ENCODE results near the gene SETD1B.

Gene SETD1B

DNA sequence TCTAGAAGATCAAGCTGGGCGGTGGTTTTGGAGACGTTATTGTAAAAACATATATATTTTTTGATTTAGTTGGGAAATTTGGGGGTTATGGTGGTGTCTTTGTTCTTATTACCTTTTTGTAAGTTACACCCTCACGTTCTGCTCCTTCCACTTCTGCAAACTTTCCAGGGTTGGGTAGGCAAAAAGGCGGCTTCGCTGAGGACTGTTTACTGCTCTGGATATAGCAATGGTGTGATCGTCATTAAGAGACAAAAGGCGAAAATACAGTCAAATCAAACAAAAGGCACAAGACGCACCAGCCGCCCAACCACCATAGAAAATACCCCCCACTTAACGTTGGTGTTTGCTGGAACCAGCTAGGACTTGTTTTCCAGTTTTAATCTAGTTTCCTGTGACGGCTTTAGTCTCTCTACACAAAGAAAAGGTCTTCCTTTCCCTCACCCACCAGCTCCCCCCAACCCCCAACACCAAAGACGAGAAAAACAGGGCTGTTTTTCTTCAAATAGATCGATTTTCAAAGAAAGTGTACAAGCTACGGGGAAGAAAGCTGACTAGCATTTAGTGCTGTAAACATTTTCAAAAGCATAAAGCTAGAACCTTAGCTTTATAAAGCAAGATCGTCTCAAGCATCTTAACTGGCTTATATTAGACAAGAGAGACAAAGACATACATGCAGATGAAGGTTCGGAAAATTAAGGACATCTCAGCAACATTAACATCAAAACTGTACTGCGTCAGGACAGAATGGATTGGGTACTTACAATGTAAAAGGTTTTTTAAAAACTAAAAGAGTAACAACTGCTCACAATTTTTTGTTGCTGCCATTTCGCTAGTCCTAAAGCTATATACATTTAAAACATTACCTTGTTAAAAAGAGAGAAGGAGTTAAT, 2.0 kb upstream of the SETD1B start:
- Histone ChIP-seq H3K4me1 (ENCODE audit: control insufficient read depth, insufficient read depth, low read length) (peaks cover 35% of the 10 kb centered on the region), H3K36me3 (ENCODE audit: control insufficient read depth, insufficient read depth, low read length) (no peaks in the 10 kb centered on the region), H3K9ac (ENCODE audit: low read length) (peak overlapping the region; percentile 97), H3K27ac (ENCODE audit: low read depth, low read length) (peak overlapping the region; percentile 98), H3K4me3 (ENCODE audit: low read length) (peak overlapping the region; percentile 92), H3K27me3 (ENCODE audit: control insufficient read depth, insufficient read depth, low read length) (no peaks in the 10 kb centered on the region)

DNA sequence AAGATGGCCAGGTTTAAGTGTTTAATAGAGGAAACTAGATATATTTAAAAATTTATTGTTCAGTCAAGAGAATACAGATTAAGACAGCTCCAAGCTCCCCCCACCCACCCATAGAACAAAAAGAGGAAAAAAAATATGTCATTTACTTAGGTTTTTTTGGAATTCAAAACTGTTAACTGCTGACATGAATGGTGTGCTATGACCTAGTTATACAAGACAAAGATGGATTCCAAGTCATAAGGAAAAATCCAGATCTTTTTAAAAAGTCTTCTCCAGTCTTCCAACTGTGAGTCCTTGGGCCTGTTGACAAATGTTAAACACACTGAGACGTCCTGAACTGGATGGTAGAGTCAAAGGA, 1.3 kb upstream of the SETD1B start:
- no peaks in the 10 kb centered on the region for H3K36me3 ChIP-seq (ENCODE audit: control insufficient read depth, insufficient read depth, low read length)
- peaks cover 34% of the 10 kb centered on the region for H3K4me1 ChIP-seq (ENCODE audit: control insufficient read depth, insufficient read depth, low read length)
- H3K4me3 ChIP-seq (ENCODE audit: low read length): peak overlapping the region; percentile 92
- H3K27me3 ChIP-seq (ENCODE audit: control insufficient read depth, insufficient read depth, low read length): no peaks in the 10 kb centered on the region
- peak overlapping the region; percentile 98 for H3K27ac ChIP-seq (ENCODE audit: low read depth, low read length)
- H3K9ac ChIP-seq (ENCODE audit: low read length): peak overlapping the region; percentile 32

DNA sequence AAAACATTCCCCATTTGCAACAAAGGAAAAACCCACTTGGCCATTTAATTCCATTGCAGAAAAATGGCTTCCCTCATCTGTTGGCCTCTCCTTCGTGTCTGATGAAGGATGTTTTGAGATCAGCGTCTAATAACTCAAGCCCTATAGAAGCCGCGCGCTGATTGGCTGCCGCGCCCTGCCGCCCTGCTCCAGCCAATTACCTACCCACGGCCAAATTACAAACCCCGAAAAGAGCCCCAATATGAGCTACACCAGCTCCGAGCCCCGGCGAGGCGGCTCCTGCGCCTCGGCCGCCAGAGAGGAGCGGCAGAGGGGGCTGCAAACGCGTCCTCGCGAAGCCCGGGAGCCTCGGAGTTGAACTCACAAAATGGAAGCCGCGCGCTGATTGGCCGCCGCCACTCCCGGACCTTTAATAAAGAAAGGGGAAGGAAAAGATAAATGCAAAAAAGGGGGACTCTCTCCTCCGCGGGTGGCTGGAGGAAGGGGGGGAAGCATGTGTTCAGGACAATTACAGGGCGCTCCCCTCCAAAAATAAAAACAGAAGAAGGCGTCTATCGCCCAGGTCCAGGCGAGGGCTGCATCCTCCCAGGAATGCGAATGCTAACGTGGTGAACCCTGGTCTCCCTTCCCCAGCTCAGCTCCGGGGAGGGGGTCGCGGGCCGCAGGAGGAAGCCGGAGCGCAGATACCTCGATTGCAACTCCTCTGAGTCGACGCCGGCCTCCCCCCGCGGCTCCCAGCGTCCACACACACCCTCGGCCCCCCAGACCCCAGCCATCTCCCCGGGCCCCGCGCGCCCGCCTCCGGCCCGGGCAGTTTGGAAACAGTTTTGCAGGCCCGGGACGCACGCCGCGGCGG, 738 bp upstream of the SETD1B start:
- Histone ChIP-seq H3K27ac (ENCODE audit: low read depth, low read length) (peak overlapping the region; percentile 98), H3K9ac (ENCODE audit: low read length) (peak overlapping the region; percentile 59), H3K4me1 (ENCODE audit: control insufficient read depth, insufficient read depth, low read length) (peaks cover 28% of the 10 kb centered on the region), H3K36me3 (ENCODE audit: control insufficient read depth, insufficient read depth, low read length) (peaks cover under 1% of the 10 kb centered on the region), H3K4me3 (ENCODE audit: low read length) (peak overlapping the region; percentile 92), H3K27me3 (ENCODE audit: control insufficient read depth, insufficient read depth, low read length) (no peaks in the 10 kb centered on the region)

DNA sequence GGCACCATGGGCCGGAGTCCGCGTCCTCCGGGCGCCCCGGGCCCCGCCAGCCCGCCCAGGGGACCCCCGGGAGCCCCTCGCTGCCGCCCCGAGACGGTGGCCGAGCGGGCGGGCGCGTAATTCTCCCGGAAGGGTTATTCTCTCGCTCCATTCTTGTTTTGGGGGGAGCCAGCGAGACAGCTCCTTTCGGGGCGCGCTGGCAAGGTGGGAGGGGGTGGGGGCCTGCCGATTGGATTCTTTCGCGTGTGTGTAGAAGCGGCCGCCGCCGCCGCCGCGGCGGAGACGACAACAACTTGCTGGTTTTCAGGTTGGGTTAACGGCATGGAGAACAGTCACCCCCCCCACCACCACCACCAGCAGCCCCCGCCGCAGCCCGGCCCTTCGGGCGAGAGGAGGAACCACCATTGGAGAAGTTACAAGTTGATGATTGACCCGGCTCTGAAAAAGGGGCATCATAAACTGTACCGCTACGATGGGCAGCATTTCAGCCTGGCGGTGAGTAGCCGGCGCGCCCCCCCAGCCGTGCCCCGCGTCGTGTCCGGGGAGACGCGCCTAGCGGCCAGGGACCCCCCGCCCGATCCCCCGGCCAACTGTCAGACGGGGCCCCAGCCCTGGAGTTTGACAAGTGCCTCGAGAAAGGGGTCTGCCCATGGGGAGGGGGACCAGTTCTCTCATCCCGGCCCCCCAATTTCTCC, 755 bp downstream of the SETD1B start:
- Histone ChIP-seq H3K4me1 (ENCODE audit: control insufficient read depth, insufficient read depth, low read length) (peaks cover 15% of the 10 kb centered on the region), H3K4me3 (ENCODE audit: low read length) (peak overlapping the region; percentile 48), H3K9ac (ENCODE audit: low read length) (peak overlapping the region; percentile 13), H3K36me3 (ENCODE audit: control insufficient read depth, insufficient read depth, low read length) (peaks cover 10% of the 10 kb centered on the region), H3K27ac (ENCODE audit: low read depth, low read length) (peak overlapping the region; percentile 76), H3K27me3 (ENCODE audit: control insufficient read depth, insufficient read depth, low read length) (no peaks in the 10 kb centered on the region)

DNA sequence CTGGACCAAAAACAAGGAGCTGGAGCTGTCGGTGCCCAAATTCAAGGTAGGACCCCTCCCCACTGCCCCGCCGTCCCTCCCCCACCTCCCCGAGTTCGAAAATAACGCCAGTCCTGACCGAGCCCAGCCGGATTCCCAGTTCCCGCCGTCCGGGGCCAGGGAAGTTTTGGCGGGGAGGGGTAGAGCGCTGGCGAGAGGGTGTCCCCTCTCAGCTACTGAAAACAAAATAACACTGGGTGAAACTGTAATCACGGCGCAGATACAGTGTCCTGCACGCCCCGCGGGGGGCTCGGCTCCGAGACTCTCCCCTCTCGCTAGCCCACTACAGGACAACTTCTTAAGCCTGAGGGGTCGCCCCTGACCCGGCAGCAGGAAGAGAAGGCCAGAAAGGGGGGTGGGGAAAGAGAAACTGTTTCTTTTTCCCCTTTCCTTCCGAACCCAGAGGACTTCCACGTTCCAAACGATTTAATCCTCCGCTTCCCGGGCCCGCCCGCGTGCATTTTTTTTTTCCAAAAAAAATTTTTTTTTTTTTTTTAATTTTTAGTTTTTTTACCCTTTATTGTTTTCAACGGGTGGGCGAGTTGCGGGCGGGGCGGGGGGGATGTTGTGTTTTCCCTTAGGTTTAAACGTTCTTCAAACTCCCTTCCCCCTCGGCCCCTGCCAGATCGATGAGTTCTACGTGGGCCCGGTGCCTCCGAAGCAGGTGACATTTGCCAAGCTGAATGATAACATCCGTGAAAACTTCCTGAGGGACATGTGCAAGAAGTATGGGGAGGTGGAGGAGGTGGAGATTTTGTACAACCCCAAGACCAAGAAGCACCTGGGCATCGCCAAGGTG, 1.6 kb downstream of the SETD1B start:
- Histone ChIP-seq H3K4me1 (ENCODE audit: control insufficient read depth, insufficient read depth, low read length) (peaks cover 17% of the 10 kb centered on the region), H3K27me3 (ENCODE audit: control insufficient read depth, insufficient read depth, low read length) (no peaks in the 10 kb centered on the region), H3K27ac (ENCODE audit: low read depth, low read length) (peak overlapping the region; percentile 76), H3K9ac (ENCODE audit: low read length) (no peak overlapping the region), H3K36me3 (ENCODE audit: control insufficient read depth, insufficient read depth, low read length) (peaks cover 16% of the 10 kb centered on the region), H3K4me3 (ENCODE audit: low read length) (peak overlapping the region; percentile 52)

DNA sequence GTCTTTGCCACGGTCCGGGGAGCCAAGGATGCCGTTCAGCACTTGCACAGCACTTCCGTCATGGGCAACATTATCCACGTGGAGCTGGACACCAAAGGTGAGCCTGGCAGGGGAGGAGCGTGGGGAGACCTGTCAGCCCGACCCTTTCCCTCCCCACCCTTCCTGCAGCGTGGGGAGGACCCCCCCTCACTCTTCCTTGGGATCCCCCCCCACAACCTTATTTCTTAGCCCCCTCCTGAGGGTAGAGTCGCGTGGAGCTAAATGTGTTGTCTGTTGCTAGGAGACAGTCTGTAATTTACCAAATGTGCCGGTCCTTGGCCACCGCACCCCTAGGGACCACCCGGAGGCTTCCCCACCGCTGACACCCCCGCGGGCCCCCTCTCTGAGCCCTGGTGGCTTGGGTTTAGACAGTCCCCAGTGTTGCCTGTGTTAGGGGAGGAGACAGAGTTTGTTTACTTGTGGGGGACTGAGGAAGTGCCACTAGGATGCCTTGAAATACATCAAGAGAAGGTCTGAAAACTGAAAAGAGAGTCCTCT, 2.3 kb downstream of the SETD1B start:
- H3K27me3 ChIP-seq (ENCODE audit: control insufficient read depth, insufficient read depth, low read length): no peaks in the 10 kb centered on the region
- H3K36me3 ChIP-seq (ENCODE audit: control insufficient read depth, insufficient read depth, low read length): peaks cover 20% of the 10 kb centered on the region
- peak overlapping the region; percentile 52 for H3K4me3 ChIP-seq (ENCODE audit: low read length)
- H3K9ac ChIP-seq (ENCODE audit: low read length): no peak overlapping the region
- no peak overlapping the region for H3K27ac ChIP-seq (ENCODE audit: low read depth, low read length)
- H3K4me1 ChIP-seq (ENCODE audit: control insufficient read depth, insufficient read depth, low read length): peaks cover 23% of the 10 kb centered on the region

DNA sequence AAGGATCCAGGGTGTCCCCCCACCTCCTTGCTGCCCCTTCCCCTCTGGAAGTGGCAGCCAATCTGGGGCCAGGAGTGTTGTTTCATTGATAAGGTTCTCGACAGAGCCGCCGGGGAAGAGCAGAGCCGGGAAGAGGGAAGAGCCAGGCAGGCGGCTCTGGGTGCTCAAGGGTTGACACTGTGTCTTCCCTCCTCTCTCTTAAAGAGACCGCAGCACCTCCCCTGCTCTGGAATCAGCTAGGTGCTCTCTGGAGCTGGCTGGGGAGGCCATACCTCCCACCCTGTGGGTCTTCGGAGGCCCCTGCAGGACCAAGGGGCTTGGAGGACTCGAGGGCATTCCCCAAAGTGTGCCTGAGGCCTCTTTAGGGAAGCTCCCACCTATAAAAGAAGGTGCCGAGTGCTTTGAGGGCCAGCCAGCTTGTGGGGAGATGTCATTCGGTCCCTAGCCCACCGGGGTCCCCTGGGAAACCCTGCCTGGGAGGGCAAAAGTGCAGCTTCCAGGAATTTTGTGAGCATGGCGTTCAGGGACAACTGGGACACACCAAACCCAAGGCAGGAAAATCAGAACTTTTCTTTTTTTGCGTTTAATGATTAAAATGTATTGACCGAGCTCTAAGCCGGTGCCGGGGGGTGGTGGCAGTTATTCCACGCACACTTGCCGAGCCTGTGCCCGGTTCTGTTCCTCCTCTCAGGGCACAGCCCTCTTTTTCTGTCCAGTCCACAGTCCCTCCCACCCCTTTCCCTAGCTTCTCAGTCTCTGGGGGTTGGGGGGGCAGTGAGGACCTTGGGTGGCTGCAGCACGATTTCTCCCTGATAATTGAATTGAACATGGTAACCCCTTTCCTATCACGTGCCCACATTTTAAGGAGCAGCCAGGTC, 3.0 kb downstream of the SETD1B start:
- no peak overlapping the region for H3K27ac ChIP-seq (ENCODE audit: low read depth, low read length)
- H3K27me3 ChIP-seq (ENCODE audit: control insufficient read depth, insufficient read depth, low read length): no peaks in the 10 kb centered on the region
- peak overlapping the region; percentile 52 for H3K4me3 ChIP-seq (ENCODE audit: low read length)
- H3K9ac ChIP-seq (ENCODE audit: low read length): no peak overlapping the region
- H3K36me3 ChIP-seq (ENCODE audit: control insufficient read depth, insufficient read depth, low read length): peaks cover 20% of the 10 kb centered on the region
- H3K4me1 ChIP-seq (ENCODE audit: control insufficient read depth, insufficient read depth, low read length): peaks cover 30% of the 10 kb centered on the region

DNA sequence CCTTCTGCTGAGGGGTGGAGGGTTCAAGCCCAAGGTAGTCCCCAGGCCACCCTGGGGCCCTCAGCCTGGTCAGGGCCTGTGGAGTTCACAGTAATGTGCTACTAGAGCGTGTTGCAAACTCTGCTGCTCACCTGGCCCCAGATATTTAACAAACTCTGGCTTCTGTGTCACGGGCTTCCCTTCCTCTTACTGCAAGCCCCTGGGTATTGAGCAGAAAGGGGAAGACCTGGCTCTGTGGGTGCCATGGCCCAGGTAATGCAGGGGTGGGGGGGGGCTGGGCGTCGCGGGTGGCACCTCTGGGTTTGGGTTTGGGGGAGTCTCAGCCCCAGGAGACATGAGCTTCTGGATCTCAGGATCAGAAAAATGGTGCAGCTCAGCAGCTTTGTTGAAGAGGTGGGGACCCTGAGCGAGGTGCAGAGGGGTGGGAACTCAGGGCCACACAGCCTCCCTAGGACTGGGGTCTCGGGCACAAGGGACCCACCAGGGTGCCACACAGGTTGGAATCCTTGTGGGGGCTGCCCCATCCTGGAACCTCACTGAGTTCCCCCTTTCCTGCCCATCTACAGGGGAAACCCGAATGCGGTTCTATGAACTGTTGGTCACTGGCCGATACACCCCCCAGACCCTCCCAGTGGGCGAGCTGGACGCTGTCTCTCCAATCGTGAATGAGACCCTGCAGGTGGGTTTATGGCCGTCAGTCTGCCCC, 4.0 kb downstream of the SETD1B start:
- no peak overlapping the region for H3K9ac ChIP-seq (ENCODE audit: low read length)
- no peak overlapping the region for H3K4me3 ChIP-seq (ENCODE audit: low read length)
- peaks cover 20% of the 10 kb centered on the region for H3K36me3 ChIP-seq (ENCODE audit: control insufficient read depth, insufficient read depth, low read length)
- no peaks in the 10 kb centered on the region for H3K27me3 ChIP-seq (ENCODE audit: control insufficient read depth, insufficient read depth, low read length)
- H3K27ac ChIP-seq (ENCODE audit: low read depth, low read length): no peak overlapping the region
- peaks cover 27% of the 10 kb centered on the region for H3K4me1 ChIP-seq (ENCODE audit: control insufficient read depth, insufficient read depth, low read length)

DNA sequence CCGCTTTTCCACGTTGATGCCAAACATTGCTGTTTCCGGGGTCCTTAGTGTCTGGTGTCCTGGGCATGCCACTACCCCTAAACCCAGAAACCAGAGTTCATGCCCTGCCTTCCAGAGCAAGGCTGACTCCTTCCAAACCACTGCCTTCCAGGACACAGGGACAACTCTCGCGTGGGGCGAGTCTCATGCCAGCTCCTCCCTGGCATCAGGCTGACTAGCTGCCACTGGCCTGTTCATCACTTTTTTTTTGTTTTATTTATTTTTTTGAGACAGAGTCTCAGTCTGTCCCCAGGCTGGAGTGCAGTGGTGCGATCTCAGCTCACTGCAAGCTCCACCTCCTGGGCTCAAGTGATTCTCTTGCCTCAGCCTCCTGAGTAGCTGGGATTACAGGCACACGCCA, 4.8 kb downstream of the SETD1B start:
- Histone ChIP-seq H3K36me3 (ENCODE audit: control insufficient read depth, insufficient read depth, low read length) (peaks cover 24% of the 10 kb centered on the region), H3K4me1 (ENCODE audit: control insufficient read depth, insufficient read depth, low read length) (peaks cover 32% of the 10 kb centered on the region), H3K9ac (ENCODE audit: low read length) (no peak overlapping the region), H3K27ac (ENCODE audit: low read depth, low read length) (no peak overlapping the region), H3K27me3 (ENCODE audit: control insufficient read depth, insufficient read depth, low read length) (no peaks in the 10 kb centered on the region), H3K4me3 (ENCODE audit: low read length) (no peak overlapping the region)

DNA sequence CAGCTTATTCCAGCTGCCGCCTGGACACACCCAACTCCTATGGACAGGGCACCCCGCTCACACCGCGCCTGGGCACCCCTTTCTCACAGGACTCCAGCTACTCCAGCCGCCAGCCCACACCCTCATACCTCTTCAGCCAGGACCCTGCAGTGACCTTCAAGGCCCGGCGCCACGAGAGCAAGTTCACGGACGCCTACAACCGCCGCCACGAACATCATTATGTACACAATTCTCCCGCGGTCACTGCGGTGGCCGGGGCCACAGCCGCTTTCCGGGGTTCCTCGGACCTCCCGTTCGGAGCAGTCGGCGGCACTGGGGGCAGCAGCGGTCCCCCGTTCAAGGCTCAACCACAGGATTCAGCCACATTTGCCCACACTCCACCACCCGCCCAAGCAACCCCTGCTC, 5.9 kb downstream of the SETD1B start:
- H3K4me1 ChIP-seq (ENCODE audit: control insufficient read depth, insufficient read depth, low read length): peaks cover 32% of the 10 kb centered on the region

More for the DNA sequence above, 5.9 kb downstream of the SETD1B start:
- Histone ChIP-seq H3K27ac (ENCODE audit: low read depth, low read length) (no peak overlapping the region), H3K27me3 (ENCODE audit: control insufficient read depth, insufficient read depth, low read length) (no peaks in the 10 kb centered on the region), H3K4me3 (ENCODE audit: low read length) (no peak overlapping the region), H3K36me3 (ENCODE audit: control insufficient read depth, insufficient read depth, low read length) (peaks cover 29% of the 10 kb centered on the region), H3K9ac (ENCODE audit: low read length) (no peak overlapping the region)

Measured in rectal smooth muscle tissue (tissue), 1 donor.